GM19023 (cell line): ENCODE measurements around the gene EWSR1.

Experiments used
- ATAC-seq: cut with Tn5 transposase; IDR thresholded peaks from one replicate; pipeline ENCODE4 v1.9.1; 2021; ENCODE audit warnings: mild to moderate bottlenecking, moderate library complexity; ENCODE audit not compliant: unreplicated experiment

EWSR1 gene

DNA sequence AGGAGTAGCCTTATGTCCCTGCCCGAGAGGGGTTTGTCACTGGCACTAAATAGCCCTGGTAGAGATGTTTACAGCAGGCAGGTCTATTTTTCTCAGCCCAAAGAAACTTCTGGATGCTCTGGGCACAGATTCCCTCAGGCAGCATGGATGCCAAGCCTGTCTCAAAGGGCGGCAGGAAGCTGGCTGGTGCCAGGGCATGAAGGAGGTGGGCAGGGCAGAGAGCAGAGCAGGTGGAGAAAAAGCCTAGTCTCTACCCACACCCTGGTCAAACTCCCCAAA, 34.3 kb downstream of the EWSR1 start:
- ATAC-seq = no peak

DNA sequence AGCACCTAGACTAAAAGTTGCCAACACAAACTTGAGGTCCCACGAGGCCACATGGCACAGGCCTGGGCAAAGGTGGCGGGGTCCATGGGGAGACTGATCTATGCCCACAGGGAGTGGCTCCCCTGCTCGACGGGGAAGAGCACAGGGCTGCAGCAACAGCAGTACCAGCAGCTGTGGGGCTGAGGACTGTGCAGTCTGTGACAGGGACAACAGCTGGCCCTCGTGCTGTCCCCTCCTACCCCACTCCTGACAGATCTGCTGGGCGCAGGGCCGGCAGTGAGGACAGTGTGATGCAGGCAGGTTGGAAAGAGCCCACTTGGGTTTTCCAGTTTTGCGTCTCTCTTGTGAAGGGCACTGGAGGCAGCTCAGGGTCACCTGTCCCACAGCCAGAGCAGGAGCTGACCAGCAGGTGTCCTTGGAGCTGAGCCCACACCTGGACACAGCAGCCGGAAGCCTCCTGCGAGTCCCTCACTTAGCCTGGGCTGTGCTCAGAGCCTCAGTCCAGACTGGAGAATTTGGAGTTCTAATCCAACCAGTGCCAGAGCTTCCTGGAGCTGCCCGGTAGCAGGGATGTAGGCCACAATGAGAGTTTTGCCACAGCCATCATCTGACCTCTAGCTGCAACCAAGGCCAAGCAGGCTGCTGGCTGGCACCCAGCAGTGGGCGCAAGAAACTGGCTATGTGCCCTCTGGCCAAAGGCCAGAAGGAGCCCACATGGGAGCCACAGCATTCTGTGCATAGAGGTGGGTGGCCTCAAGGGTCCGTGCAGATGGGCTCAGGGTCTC, 34.8 kb downstream of the EWSR1 start:
- ATAC-seq = no peak

DNA sequence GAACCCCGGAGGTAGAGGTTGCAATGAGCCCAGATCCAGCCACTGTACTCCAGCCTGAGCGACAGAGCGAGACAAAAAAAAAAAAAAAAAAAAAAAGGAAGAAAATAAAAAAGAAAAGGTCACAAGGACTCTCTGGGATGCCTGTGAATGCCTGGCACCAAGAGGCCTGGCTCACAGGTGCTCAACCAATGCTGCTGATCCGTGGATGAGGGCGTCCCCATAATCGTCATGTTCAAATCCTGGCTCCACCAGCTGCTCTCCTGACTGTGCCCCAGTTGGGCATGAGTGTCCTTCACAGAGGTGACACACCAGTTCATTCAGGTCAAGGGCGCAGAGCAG, 37.7 kb downstream of the EWSR1 start:
- ATAC-seq = no peak

DNA sequence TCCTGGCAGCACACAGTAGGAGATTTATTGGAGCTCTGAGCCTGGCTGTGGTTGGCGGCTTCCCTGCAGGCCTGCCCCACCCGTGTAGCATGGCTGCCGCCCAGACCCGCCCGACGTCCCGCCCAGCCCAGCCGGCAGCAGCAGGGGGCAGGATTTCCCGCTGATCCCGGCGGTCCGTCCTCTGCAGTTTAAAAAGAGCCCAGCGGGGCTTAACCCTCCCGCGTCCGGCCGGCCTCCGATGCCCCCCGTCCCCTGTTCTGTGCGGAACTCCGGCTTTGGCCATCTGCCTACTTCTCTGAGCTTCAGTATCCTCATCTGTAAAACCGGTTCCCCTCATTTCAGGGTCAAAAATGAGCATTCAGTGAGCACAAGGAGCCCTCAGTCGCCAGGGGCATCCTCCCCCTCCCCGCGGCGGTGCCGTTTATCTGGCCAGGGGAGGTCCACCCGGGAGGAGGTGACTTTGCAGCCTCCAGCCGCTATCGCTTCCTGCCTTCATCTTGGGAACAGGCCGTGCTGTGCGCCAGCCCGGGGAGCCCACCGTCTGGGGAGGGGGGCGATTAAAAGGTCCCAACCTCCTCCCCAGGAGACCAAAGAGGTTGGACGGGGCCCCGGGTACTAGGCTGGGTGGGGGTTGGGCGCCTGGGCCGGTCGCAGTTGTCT, 38.2 kb downstream of the EWSR1 start, which contains the start of gene GAS2L1:
GAS2L1 (plus strand) TSS at position 476 of the 660 bp plus-strand sequence. CDS start 1,456 bp downstream, outside the sequence.
- ATAC-seq = no peak

DNA sequence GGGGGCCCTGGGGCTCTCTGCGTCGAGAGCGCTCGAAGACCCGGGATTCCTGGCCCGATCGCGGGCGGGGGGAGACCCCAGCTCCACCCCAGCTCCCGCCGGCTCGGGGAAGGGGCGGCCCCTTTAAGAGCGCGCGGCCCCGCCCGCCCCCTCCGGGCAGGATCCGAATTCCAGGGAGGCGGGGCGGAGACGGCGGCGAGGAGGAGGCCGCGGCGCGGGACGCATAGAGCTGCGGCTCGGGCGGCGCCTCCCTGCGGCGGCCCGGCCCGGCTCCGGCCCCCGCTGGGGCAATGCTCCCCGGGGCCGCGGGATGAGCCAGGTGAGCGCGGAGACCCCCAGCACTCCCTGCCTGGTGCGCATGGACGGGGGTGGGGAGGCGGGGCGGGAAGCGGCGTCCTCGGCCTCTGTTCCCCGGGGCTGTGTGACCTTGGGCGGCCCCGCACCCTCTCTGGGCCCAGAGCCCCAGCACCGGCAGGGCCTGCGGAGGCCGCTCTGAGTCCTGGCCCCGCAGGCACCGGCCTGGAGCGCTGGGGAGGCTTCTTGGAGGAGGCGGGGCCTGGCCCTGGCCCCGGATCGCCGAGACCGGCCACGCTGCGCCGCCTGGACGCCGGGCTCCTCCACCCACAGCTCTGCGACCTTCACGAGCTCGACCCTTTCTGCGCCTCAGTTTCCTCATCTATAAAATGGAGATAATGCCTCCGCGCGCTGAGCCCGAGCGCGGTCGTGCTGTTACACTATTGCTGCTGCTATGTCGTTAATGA, 38.9 kb downstream of the EWSR1 start:
- no peak for ATAC-seq

DNA sequence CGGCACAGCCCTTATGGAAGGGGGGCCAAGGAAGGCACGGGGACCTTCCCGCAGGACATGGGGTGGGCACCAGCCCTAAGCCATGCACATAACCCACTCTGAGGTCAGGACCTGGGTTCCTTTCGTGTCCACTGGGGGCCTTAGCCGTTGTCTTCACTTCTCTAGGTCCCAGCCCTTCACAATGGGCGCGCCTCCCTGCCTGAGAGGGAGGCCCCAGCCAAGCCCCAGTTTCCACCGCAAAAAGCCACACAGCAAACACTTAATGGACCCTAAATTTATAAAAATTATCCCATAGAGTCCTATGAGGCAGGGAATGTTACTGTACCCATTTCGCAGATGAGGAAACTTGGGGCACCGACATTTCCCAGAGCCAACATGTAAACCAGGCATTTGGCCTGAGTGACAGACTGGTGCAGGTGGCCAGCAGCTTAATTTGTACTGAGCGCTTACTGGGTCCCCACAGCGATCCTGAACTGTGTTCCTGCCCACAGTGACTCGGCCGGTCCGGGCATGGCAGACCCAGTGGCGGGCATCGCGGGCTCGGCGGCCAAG, 39.6 kb downstream of the EWSR1 start:
- ATAC-seq = no peak

DNA sequence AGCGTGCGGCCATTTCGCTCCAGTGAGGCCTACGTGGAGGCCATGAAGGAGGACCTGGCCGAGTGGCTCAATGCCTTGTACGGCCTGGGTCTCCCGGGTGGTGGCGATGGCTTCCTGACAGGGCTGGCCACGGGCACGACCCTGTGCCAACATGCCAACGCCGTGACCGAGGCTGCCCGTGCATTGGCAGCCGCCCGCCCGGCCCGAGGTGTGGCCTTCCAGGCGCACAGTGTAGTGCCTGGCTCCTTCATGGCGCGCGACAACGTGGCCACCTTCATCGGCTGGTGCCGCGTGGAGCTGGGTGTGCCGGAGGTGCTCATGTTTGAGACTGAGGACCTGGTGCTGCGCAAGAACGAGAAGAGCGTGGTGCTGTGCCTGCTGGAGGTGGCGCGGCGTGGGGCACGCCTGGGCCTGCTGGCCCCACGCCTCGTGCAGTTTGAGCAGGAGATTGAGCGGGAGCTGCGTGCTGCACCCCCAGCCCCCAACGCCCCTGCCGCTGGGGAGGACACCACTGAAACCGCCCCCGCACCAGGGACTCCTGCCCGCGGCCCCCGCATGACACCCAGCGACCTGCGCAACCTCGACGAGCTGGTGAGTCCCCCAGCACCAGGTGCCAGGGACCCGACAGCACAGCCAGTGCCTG, 40.2 kb downstream of the EWSR1 start:
- no peak for ATAC-seq

DNA sequence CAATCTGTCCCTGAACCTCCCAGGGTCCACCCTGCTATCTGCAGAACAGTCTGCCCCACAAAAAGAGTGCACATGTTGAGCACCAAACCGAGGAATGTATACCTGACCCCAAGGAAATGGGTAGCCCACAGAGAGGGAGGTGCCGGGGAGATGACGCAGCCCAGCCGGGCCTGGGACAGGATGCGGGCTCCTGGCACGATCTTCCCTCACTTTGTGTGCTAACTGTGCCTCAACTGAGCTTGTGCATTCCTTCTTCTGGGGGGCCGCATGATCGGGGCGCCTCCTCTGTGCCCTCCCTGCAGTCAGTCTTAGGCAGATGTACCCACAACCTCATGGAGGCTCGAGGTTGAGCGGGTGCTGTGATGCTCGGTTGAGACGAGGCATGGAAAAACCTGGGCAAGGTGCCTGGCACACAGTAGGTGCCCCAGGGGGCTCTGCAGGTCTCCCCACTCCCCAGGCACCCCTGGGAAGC, 40.8 kb downstream of the EWSR1 start:
- ATAC-seq = no peak

DNA sequence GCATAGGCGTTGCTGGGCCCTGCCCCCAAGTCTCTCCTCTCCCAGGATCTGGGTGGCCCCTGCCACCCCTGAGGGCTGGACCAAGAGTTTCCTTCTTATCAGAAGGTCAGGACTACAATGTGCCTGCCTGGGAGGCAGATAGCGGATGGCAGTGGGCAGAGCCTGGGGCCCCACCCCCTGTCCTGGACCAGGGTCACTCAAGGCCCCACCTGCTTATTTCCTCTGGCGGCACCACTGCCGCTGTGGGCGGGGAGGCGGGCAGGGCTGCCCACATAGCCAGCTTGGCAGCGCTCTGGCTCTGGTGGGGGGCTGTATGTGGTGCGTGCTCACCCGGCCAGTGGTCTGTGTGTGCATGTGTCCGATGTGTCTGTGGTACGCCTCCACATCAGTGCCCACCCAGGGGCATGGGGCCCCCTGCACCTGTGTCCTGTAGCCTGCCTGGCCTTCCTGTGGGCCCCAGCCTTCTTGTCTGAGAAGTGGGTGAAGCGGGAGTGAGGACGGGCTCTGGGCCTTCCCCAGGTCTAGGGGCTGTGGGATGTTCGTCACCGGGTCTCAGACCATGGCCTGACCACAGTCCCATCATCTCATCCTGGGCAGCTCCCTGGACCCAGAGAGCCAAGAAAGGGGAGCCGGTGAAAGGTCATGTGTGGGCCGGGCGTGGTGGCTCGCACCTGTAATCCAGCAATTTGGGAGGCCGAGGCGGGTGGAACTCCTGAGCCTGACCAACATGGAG, 41.4 kb downstream of the EWSR1 start:
- ATAC-seq = no peak

DNA sequence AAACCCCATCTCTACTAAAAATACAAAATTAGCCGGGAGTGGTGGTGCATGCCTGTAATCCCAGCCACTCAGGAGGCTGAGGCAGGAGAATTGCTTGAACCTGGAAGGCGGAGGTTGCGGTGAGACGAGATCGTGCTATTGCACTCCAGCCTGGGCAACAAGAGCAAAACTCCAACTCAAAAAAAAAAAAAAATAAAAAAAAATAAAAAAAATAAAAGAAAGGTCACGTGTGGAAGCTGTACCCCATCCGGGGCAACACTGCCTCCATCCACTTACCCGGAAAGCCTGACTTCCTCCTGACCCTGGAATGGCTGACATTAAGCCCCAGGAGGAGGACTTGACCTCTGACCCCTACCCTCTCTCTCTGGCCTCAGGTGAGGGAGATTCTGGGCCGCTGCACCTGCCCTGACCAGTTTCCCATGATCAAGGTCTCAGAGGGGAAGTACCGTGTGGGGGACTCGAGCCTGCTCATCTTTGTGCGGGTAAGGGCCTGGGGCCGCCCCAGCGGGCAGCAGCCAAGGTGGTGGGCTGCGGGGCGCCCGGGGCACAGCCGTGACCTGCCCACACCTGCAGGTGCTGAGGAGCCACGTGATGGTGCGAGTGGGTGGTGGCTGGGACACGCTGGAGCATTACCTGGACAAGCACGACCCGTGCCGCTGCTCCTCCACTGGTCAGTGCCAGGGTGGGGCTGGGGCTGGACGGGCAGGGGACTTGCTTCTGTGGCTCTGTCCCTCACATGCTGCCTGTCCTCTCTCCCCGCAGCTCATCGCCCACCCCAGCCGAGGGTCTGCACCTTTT, 42.2 kb downstream of the EWSR1 start:
- ATAC-seq = no peak

DNA sequence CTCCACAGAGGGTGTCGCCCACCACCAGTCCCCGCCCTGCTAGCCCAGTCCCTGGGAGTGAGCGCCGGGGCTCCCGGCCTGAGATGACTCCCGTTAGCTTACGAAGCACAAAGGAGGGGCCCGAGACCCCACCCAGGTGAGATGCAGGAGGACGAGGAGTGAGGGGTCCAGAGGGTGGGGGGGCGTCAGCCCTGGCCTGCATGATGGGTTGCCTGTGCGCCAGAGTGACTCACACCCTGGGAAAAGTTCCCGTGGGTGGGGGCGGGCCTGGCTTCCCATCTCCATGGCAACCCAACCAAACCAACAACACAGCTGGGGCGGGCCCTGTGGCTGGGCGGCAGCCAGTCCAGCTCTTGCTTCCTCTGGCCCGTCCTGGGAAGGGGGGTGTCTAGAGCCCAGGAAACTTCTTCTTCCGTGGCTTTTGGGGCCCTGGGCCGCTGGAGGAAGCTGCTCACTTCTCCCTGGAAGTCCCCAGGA, 42.8 kb downstream of the EWSR1 start:
- peak; percentile 56 for ATAC-seq

DNA sequence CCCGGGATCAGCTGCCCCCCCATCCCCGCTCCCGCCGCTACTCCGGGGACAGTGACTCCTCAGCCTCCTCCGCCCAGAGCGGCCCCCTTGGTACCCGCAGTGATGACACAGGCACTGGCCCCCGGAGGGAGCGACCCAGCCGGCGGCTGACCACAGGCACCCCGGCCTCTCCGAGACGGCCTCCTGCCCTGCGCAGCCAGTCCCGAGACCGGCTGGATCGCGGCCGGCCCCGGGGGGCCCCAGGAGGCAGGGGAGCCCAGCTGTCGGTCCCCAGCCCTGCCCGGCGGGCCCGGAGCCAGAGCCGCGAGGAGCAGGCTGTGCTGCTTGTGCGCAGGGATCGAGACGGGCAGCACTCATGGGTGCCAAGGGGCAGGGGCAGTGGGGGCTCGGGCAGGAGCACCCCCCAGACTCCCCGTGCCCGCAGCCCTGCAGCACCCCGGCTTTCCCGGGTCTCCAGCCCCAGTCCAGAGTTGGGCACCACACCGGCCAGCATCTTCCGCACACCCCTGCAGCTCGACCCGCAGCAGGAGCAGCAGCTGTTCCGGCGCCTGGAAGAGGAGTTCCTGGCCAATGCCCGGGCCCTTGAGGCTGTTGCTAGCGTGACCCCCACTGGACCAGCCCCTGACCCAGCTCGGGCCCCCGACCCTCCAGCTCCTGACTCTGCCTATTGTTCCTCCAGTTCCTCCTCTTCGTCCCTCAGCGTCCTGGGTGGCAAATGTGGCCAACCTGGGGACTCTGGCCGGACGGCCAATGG, 43.6 kb downstream of the EWSR1 start:
- no peak for ATAC-seq

DNA sequence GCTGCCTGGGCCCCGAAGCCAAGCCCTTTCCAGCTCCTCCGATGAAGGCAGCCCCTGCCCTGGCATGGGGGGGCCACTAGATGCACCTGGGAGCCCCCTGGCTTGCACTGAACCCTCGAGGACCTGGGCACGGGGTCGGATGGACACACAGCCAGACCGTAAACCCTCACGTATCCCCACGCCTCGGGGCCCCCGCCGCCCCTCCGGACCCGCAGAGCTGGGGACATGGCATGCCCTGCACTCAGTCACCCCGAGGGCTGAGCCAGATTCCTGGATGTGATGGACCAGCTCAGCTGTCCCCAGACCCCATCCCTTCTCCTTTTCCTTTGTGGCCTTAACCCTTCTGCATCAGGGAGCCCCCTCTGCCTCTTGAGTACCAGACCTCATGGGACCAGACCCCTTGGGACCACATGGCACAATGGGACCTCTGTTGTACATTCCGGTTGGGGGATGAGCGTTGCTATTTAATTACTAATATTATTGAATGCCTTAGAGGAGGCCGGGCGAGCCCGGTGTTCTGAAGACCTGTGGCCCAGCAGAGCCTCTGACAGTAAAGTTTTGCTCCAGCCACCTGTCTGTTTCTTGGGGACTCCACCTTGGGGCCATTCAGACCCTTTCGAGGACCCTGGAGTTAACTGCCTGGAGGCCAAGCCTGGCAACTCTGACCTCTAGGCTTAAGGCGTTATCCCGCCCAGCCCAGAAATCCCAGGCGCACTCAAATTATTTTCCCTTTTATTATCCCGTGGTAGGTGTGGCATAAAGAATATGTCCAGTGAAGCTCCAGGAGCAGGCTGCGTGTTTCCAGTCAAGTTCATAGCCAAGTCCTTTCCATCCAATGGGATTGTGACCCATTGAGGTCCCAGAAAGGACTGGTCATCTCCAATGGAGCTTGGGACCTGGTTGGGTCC, 44.4 kb downstream of the EWSR1 start:
- ATAC-seq = no peak

DNA sequence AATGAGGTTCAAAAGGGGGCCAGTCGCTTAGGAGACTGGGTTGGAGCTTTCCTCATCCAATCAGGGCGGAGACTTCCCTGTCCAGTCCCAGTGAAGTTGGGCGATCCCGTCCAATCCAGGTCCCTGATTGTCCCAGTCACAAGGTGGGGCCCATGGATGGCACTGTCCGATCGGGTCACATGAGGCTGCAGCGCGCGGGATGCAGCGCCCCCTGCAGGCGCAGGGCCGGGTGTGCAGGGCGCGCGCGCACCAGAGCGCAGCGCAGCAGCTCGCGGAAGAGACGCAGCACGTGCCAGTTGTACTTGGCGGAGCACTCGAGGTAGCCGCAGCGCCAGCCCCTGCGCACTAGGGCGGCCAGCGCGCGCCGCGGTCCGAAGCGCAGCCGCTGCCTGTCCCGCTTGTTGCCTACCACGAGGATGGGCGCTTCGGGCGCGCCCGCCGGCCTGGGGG, 45.1 kb downstream of the EWSR1 start:
- ATAC-seq = no peak

DNA sequence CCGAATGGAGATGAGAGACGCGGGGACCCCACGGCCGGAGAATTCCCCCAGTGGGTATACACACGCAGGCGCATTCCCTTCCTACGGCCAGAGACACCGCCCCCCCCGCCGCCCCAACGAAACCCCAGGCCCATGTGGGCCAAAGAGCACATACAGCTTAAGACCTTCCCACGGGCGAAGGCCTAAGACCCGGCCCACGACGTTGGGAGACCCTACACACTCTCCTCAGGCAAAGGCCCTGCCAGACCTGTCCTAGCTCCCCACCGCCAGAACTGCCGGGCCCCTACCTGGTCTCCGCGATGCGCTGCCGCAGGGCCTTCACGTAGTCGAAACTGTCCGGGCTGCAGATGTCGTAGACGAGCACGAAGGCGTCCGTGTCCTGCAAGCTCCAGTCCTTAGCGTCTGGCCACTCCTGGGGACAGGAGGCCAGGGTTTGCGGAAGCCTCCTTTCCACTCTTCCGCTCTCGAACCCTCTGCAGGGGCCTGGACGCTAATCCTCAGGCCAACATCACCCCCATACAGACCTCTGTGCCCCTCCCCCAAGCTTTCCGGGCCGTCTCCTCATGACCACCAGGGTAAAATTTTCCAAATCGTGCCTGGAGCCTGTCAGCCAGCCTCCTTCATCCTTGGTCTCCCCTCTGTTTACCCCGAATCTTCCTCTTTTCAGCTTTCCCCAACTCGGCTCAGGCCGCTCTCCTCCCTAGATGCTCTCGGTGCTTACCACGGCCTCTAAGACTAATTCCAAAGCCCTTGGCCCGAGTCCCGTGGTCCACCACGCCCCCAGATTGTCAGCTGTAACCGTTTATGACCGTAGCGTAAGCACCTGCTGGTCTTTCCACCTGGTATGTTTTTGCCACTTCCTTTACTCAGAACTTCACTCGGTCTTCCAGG, 45.8 kb downstream of the EWSR1 start:
- no peak for ATAC-seq

DNA sequence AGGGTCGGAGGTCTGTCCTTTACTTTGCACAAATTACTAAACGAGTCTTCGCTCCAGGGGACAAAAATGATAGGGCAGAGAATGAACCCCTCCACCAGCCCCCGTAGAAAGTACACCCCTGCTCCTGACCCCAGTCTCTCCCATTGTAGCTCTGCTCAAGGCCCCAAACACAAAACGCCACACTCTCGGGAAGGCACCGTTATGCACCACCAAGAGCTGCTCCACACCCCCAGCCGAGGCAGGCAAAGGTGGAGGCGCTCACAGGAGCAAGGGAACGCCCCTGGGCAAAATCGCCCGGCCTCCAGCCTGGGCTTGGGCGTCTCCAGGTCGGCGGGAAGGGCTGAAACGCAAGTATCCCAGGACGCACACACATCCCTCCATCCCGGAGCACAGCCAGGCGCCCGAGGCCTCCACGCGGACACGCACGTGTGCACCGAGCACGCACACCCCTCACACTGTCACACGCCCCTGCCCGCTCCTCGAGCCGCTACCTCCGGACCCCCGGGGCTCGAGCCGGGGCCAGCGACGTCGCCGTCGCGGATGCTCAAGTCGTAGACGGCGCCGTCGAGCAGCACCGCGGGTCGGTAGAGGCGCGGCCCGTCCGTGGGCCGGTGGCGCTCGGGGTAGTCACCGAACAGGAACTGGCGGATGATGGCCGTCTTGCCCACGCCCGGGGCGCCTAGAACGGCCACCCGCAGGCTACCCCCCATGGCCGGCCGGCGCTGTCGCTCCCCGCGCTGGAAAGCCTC, 46.6 kb downstream of the EWSR1 start:
- no peak for ATAC-seq
